GM23338 (cell line): ENCODE data around the gene COL25A1. TPM values are rescaled to one million over a fixed set of nuclear protein-coding genes. Genes with fewer than 3 reads are reported as not detected.
A peak's percentile ranks its signal among the peaks of the same experiment; 100 is the strongest.

Experiments used
- ATAC-seq: fragments of 200-7000 bp; cut with Tn5 transposase; 3 replicates; pipeline ENCODE4 v1.9.1; 2020
- DNase-seq: peaks from one replicate; pipeline ENCODE4 v3.0.0-alpha.2; 2015; ENCODE audit warnings: low spot score
- H2AFZ ChIP-seq: fragments of 200-600 bp; sonication (generic); 2 replicates; pipeline ENCODE4 v1.8.0; 2016; ENCODE audit warnings: antibody characterized with exemption, mild to moderate bottlenecking, moderate library complexity
- H3F3A ChIP-seq: fragments of 200-600 bp; sonication (generic); replicated peaks from 2 replicates; pipeline ENCODE4 v1.8.0; 2017; ENCODE audit warnings: antibody characterized with exemption, mixed run types, low read depth
- H3K27ac ChIP-seq: fragments of 200-600 bp; sonication (generic); 2 replicates; pipeline ENCODE4 v1.6.1; 2016; ENCODE audit warnings: low read depth
- H3K27me3 ChIP-seq: fragments of 200-600 bp; sonication (generic); 2 replicates; pipeline ENCODE4 v1.8.0; 2016; ENCODE audit warnings: mild to moderate bottlenecking, mixed run types, moderate library complexity; ENCODE audit not compliant: insufficient read depth
- H3K36me3 ChIP-seq: fragments of 200-600 bp; sonication (generic); 2 replicates; pipeline ENCODE4 v1.8.0; 2016; ENCODE audit warnings: mild to moderate bottlenecking; ENCODE audit not compliant: insufficient read depth
- H3K4me1 ChIP-seq: fragments of 200-600 bp; sonication (generic); 2 replicates; pipeline ENCODE4 v1.8.0; 2016; ENCODE audit warnings: mild to moderate bottlenecking, moderate library complexity; ENCODE audit not compliant: insufficient read depth
- H3K4me2 ChIP-seq: fragments of 200-600 bp; sonication (generic); 2 replicates; pipeline ENCODE4 v1.7.1; 2017; ENCODE audit warnings: mixed run types
- H3K4me3 ChIP-seq: fragments of 200-600 bp; sonication (generic); 2 replicates; pipeline ENCODE4 v1.6.1; 2016; ENCODE audit warnings: mixed run types
- H3K79me2 ChIP-seq: fragments of 200-600 bp; sonication (generic); replicated peaks from 2 replicates; pipeline ENCODE4 v1.8.0; 2017; ENCODE audit warnings: mild to moderate bottlenecking; ENCODE audit not compliant: insufficient read depth
- H3K9me2 ChIP-seq: fragments of 200-600 bp; sonication (generic); 2 replicates; pipeline ENCODE4 v1.8.0; 2017; ENCODE audit not compliant: insufficient read depth
- H4K20me1 ChIP-seq: fragments of 200-600 bp; sonication (generic); replicated peaks from 2 replicates; pipeline ENCODE4 v1.8.0; 2017; ENCODE audit warnings: mild to moderate bottlenecking; ENCODE audit not compliant: insufficient read depth
- H3K27ac Mint-ChIP-seq: 2 replicates; pipeline ENCODE4 v1.8.0; 2020; ENCODE audit warnings: inconsistent platforms, mild to moderate bottlenecking, moderate library complexity, mixed read lengths
- H3K27me3 Mint-ChIP-seq: 3 replicates; pipeline ENCODE4 v1.8.0; 2022; ENCODE audit warnings: low read depth, mild to moderate bottlenecking, moderate library complexity, mixed read lengths, inconsistent platforms; ENCODE audit not compliant: insufficient read depth, poor library complexity
- H3K36me3 Mint-ChIP-seq: 3 replicates; pipeline ENCODE4 v1.8.0; 2021; ENCODE audit warnings: low read depth, mild to moderate bottlenecking, inconsistent platforms, moderate library complexity, mixed read lengths
- H3K4me1 Mint-ChIP-seq: 3 replicates; pipeline ENCODE4 v1.8.0; 2020; ENCODE audit warnings: mild to moderate bottlenecking, inconsistent platforms, mixed read lengths
- H3K4me3 Mint-ChIP-seq: 3 replicates; pipeline ENCODE4 v1.8.0; 2021; ENCODE audit warnings: moderate library complexity, mild to moderate bottlenecking, inconsistent platforms, mixed read lengths
- H3K9me3 Mint-ChIP-seq: 3 replicates; pipeline ENCODE4 v1.8.0; 2020; ENCODE audit warnings: moderate library complexity, mild to moderate bottlenecking, inconsistent platforms, mixed read lengths
- EZH2phosphoT487 ChIP-seq: fragments of 200-600 bp; sonication (generic); IDR thresholded peaks from one replicate; pipeline ENCODE4 v1.8.1; 2018; ENCODE audit warnings: antibody characterized with exemption; ENCODE audit not compliant: unreplicated experiment
- REST ChIP-seq: IDR thresholded peaks from one replicate; pipeline ENCODE4 v1.6.1; 2018; ENCODE audit warnings: antibody characterized with exemption; ENCODE audit not compliant: unreplicated experiment
- polyA plus RNA-seq: library from polyadenylated mRNA; unstranded; fragments of >200 nt; fragmentation: Nextera tagmentation; extraction: Ambion mirVana; gene quantifications from 2 replicates; pipeline ENCODE4 v1.2.1, GENCODE V29; 2016
- total RNA-seq: library from RNA; depleted of rRNA; stranded (reverse); fragments of >200 nt; shearing (Covaris generic); gene quantifications from 2 replicates; pipeline ENCODE4 v1.2.3, GENCODE V29; 2014
- TF ChIP-seq, protein P1 (sequence below), 2 experiments: fragments of 200-600 bp in 1 of 2; sonication (generic) in 1 of 2; conservative IDR thresholded peaks; 2 replicates each; pipeline versions ENCODE4 v1.5.1 to v1.6.1; 2016 to 2017; ENCODE audit warnings: antibody characterized with exemption in 2 of 2, low read depth in 2 of 2, mild to moderate bottlenecking in 2 of 2, moderate library complexity in 1 of 2

The COL25A1 gene
- total and polyA plus RNA-seq, 2 experiments from 2014 or later, result 3.9 to 5.6 TPM

GRCh38 chr4:109163493-109163892 lies 139.0 kb downstream of the COL25A1 start:
- no peaks in the 10 kb centered on the region for H3K36me3 Mint-ChIP-seq
- peaks cover 19% of the 10 kb centered on the region for H3K4me1 Mint-ChIP-seq
- no peaks in the 10 kb centered on the region for H3K9me3 Mint-ChIP-seq
- Histone ChIP-seq H3K9me2 (no peaks in the 10 kb centered on the region), H3K27ac (no peak overlapping the region), H3K36me3 (no peaks in the 10 kb centered on the region), H3K4me2 (no peak overlapping the region), H3K4me3 (no peak overlapping the region), H3K79me2 (no peaks in the 10 kb centered on the region), H3K27me3 (no peaks in the 10 kb centered on the region), H2AFZ (no peak overlapping the region), H3F3A (no peaks in the 10 kb centered on the region), H3K4me1 (no peaks in the 10 kb centered on the region), H4K20me1 (no peaks in the 10 kb centered on the region)
- DNase-seq, result no peak
- no peak for TF ChIP-seq REST
- TF ChIP-seq EZH2phosphoT487, result no peak
- ATAC-seq, result no peak
- peaks cover 3% of the 10 kb centered on the region for H3K27me3 Mint-ChIP-seq
- H3K4me3 Mint-ChIP-seq, result no peak overlapping the region
- H3K27ac Mint-ChIP-seq, result peak overlapping the region; percentile 50; the same call in 1 of the 2 replicates

DNA sequence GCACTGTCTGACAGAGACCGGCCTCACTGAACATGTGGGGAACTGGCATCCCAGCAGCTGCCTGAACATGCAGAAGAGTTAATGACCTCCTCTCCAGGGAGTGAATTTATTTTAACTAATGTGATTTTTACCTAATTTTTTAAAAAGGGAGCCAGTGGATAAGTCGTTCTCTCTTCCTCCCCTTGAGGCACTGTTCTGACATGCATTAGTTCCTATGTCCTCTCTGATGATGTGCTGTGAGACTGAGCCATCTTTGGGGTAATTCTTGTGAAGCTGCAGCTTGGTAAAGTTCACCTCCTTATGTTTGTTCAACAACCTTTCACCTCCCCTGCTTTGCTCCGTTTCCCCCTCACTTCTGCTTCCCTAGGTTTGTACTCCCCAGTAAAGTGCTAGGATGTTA lies 139.7 kb downstream of the COL25A1 start:
- Mint-ChIP-seq H3K27me3 (peaks cover 3% of the 10 kb centered on the region), H3K36me3 (no peaks in the 10 kb centered on the region), H3K4me1 (peaks cover 19% of the 10 kb centered on the region), H3K4me3 (no peak overlapping the region), H3K27ac (no peak overlapping the region), H3K9me3 (no peaks in the 10 kb centered on the region)
- Histone ChIP-seq H3K9me2 (no peaks in the 10 kb centered on the region), H3K36me3 (no peaks in the 10 kb centered on the region), H3K27ac (no peak overlapping the region), H3K4me2 (no peak overlapping the region), H3K4me1 (no peaks in the 10 kb centered on the region), H3F3A (no peaks in the 10 kb centered on the region), H4K20me1 (no peaks in the 10 kb centered on the region), H3K79me2 (no peaks in the 10 kb centered on the region), H3K4me3 (no peak overlapping the region), H3K27me3 (no peaks in the 10 kb centered on the region), H2AFZ (no peak overlapping the region)
- ATAC-seq (peak; percentile 82), DNase-seq (no peak)
- no peak for TF ChIP-seq REST
- TF ChIP-seq, protein P1, sequence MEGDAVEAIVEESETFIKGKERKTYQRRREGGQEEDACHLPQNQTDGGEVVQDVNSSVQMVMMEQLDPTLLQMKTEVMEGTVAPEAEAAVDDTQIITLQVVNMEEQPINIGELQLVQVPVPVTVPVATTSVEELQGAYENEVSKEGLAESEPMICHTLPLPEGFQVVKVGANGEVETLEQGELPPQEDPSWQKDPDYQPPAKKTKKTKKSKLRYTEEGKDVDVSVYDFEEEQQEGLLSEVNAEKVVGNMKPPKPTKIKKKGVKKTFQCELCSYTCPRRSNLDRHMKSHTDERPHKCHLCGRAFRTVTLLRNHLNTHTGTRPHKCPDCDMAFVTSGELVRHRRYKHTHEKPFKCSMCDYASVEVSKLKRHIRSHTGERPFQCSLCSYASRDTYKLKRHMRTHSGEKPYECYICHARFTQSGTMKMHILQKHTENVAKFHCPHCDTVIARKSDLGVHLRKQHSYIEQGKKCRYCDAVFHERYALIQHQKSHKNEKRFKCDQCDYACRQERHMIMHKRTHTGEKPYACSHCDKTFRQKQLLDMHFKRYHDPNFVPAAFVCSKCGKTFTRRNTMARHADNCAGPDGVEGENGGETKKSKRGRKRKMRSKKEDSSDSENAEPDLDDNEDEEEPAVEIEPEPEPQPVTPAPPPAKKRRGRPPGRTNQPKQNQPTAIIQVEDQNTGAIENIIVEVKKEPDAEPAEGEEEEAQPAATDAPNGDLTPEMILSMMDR (conservative IDR thresholded peaks at IDR 0.05; ENCODE audit: low read depth in 2 of 2), result peak; percentile 20 to 23; a peak in 3 of 4 replicates
